SH-SY5Y (cell line): ENCODE results near the gene APLP2.

ENCODE experiments used
- GATA2 ChIP-seq: IDR thresholded peaks from 2 replicates; pipeline ENCODE4 v1.6.1; 2011; ENCODE audit warnings: mild to moderate bottlenecking, low read depth, low read length
- GATA3 ChIP-seq: IDR thresholded peaks from 2 replicates; pipeline ENCODE4 v1.6.1; 2011; ENCODE audit warnings: low read depth, mild to moderate bottlenecking, low read length, moderate library complexity

- TF ChIP-seq GATA2: no peak
- no peak for TF ChIP-seq GATA3
These were observed 64.0 kb downstream of the APLP2 start for GRCh38 chr11:130133716-130134115.
